ELR (cell line): ENCODE measurements around the gene GRID1.

Source experiments
- DNase-seq: peaks from one replicate; pipeline ENCODE4 v3.0.0-alpha.2; 2015; ENCODE audit warnings: low read depth

Gene GRID1

GRCh38 chr10:85925201-85925750 is 441.3 kb downstream of the GRID1 start:
- DNase-seq = no peak

GRCh38 chr10:85924382-85925102 is 442.1 kb downstream of the GRID1 start:
- DNase-seq = no peak

GRCh38 chr10:85922356-85923129 is 444.1 kb downstream of the GRID1 start:
- no peak for DNase-seq

GRCh38 chr10:85921789-85922188 is 444.8 kb downstream of the GRID1 start:
- DNase-seq = no peak

- DNase-seq = no peak
Measured at GRCh38 chr10:85920311-85920710, 446.3 kb downstream of the GRID1 start.

GRCh38 chr10:85919491-85920021 is 447.0 kb downstream of the GRID1 start:
- DNase-seq = no peak

GRCh38 chr10:85918371-85918770 is 448.2 kb downstream of the GRID1 start:
- no peak for DNase-seq

- no peak for DNase-seq
Measured at GRCh38 chr10:85917601-85918000, 449.0 kb downstream of the GRID1 start.

- DNase-seq = no peak
Measured at GRCh38 chr10:85916994-85917573, 449.5 kb downstream of the GRID1 start.

- DNase-seq = no peak
Measured at GRCh38 chr10:85916286-85916685, 450.3 kb downstream of the GRID1 start.

GRCh38 chr10:85915245-85915846 is 451.2 kb downstream of the GRID1 start:
- no peak for DNase-seq

GRCh38 chr10:85914720-85915119 is 451.9 kb downstream of the GRID1 start:
- no peak for DNase-seq

- no peak for DNase-seq
Measured at GRCh38 chr10:85908462-85908861, 458.1 kb downstream of the GRID1 start.

- no peak for DNase-seq
Measured at GRCh38 chr10:85902051-85902450, 464.5 kb downstream of the GRID1 start.

GRCh38 chr10:85901599-85901998 is 465.0 kb downstream of the GRID1 start:
- DNase-seq = no peak

- DNase-seq = no peak
Measured at GRCh38 chr10:85900487-85900886, 466.1 kb downstream of the GRID1 start.

GRCh38 chr10:85900061-85900460 is 466.5 kb downstream of the GRID1 start:
- no peak for DNase-seq

GRCh38 chr10:85891472-85891871 is 475.1 kb downstream of the GRID1 start:
- DNase-seq = no peak

GRCh38 chr10:85888559-85888958 is 478.0 kb downstream of the GRID1 start:
- DNase-seq = no peak

GRCh38 chr10:85888004-85888403 is 478.6 kb downstream of the GRID1 start:
- no peak for DNase-seq

- no peak for DNase-seq
Measured at GRCh38 chr10:85874208-85874607, 492.4 kb downstream of the GRID1 start.

- no peak for DNase-seq
Measured at GRCh38 chr10:85873063-85873462, 493.5 kb downstream of the GRID1 start.
